Skeletal muscle cell (primary cell): Measurements from ENCODE around the gene SURF4.
"Not testable (repeated sequence)": the region's sequence is repeated elsewhere in the genome, so short reads cannot be mapped to it uniquely, and the experiment has no call there.

Experiments used
- DNase-seq: peaks from one replicate; pipeline ENCODE4 v3.0.0-alpha.2; 2010; ENCODE audit warnings: low read depth
- H3K4me3 ChIP-seq: 2 replicates; pipeline ENCODE4 v1.5.1; 2011; ENCODE audit warnings: low read depth, mild to moderate bottlenecking, control low read depth, low read length, moderate library complexity

SURF4 gene

GRCh38 chr9:133400292-133400691, 24.4 kb upstream of the SURF4 start:
- no peak for DNase-seq

DNA sequence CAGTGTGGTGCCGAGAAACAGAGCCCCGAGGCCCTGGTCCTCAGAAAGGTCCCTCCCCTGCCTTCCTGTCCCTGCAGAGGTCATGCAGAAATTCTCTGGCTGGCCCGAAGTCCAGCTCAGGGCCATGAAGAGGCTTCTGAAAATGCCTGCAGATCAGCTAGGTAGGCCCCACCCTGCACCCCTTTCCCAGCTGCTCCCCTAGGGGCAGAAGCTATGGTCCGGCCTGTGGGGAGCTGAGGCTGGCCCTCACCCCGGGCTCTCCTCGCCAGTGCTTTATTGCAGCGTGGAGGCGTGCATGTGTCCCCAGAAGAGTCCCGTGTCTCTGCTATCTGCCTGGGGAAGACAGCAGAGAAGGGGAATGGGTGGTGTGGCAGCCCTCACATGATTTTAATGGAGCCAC, 22.0 kb upstream of the SURF4 start:
- no peak for DNase-seq
- no peak overlapping the region for H3K4me3 ChIP-seq

More at GRCh38 chr9:133400292-133400691, 24.4 kb upstream of the SURF4 start:
- no peak overlapping the region for H3K4me3 ChIP-seq

GRCh38 chr9:133397370-133397769, 21.5 kb upstream of the SURF4 start:
- DNase-seq, result no peak
- no peak overlapping the region for H3K4me3 ChIP-seq

DNA sequence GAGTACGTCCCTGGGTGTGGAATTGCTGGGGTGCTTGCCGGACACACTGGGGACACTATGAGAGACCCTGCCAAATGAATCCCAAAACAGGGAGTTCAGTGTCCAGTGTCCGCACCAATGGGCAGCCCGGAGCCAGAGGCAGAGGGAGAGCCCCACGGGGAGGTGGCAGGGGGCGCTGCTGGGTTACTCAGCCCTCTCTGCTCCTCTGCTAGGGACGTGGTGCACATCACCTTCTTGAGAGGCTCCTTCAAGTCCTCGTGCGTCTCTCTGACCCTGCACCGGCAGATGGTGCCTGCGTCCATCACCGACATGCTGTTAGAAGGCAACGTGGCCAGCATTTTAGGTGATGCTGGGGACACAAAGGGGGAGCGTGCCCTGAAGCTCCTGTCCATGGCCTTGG, 21.1 kb upstream of the SURF4 start:
- DNase-seq, result no peak
- H3K4me3 ChIP-seq, result no peak overlapping the region

- no peak for DNase-seq
- no peak overlapping the region for H3K4me3 ChIP-seq
These were observed 18.9 kb upstream of the SURF4 start for GRCh38 chr9:133394687-133395271.

GRCh38 chr9:133393399-133393798, 17.5 kb upstream of the SURF4 start:
- no peak for DNase-seq
- H3K4me3 ChIP-seq, result no peak overlapping the region

DNA sequence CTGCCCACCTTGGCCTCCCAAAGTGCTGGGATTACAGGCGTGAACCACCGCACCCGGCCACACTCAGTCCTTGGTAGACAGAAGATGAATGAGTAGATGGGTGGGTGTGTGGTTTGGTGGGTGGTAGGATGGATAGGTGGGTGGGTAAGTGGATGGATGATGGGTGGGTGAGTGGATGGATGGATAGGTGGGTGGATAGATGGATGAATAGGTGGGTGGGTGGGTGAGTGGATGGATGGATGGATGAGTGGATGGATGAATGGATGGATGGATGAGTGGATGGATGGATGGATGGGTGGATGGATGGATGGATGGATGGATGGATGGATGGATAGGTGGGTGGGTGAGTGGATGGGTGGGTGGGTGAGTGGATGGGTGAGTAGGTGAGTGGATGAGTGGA, 16.4 kb upstream of the SURF4 start:
- not testable (repeated sequence) for DNase-seq

DNA sequence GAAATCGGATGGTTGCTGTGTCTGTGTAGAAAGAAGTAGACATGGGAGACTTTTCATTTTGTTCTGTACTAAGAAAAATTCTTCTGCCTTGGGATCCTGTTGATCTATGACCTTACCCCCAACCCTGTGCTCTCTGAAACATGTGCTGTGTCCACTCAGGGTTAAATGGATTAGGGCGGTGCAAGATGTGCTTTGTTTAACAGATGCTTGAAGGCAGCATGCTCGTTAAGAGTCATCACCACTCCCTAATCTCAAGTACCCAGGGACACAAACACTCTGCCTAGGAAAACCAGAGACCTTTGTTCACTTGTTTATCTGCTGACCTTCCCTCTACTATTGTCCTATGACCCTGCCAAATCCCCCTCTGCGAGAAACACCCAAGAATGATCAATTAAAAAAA, 15.6 kb upstream of the SURF4 start:
- not testable (repeated sequence) for DNase-seq, H3K4me3 ChIP-seq

More for the DNA sequence above, 16.4 kb upstream of the SURF4 start:
- not testable (repeated sequence) for H3K4me3 ChIP-seq

DNA sequence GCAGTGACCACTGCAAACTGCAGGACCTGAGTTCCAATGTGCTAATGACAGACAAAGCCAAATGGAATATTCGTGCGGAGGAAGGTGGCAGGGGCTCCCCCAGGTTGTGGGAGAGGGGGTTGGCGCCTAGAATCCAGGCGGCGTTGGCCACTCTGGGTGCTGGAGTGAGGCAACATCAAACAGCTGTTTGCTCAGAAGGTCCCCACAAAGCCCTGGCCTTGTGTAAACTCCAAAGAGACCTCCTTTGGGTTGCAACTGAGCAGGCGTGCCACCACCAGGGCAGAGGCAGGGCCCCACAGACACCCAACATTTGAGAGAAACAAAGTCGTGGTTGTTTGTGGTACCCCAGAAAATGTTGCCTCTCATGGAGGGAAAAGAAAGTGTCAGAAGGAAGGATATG, 14.9 kb upstream of the SURF4 start:
- no peak overlapping the region for H3K4me3 ChIP-seq
- no peak for DNase-seq

GRCh38 chr9:133389562-133389961, 13.7 kb upstream of the SURF4 start:
- no peak overlapping the region for H3K4me3 ChIP-seq
- DNase-seq, result no peak

GRCh38 chr9:133389025-133389557, 13.2 kb upstream of the SURF4 start:
- DNase-seq, result no peak
- H3K4me3 ChIP-seq, result no peak overlapping the region

DNA sequence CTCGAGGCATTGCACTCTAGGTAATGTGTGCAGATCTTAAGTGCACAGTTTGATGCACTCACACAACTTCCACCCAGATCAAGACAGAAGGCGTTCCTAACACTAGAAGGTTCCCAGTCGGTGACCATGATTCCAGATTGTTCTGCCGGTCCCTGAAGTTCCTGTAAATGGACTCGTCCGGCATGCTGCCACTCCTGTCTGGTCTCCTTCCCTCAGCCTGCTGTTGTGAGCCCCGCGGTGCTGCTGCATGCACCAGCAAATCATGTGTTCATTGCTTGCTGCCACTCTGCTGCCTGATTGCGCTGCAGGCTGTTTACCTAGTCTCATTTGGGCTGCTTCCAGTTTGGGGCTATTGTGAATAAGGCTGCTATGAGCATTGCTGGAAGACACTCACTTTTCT, 11.8 kb upstream of the SURF4 start:
- H3K4me3 ChIP-seq, result no peak overlapping the region
- DNase-seq, result no peak

DNA sequence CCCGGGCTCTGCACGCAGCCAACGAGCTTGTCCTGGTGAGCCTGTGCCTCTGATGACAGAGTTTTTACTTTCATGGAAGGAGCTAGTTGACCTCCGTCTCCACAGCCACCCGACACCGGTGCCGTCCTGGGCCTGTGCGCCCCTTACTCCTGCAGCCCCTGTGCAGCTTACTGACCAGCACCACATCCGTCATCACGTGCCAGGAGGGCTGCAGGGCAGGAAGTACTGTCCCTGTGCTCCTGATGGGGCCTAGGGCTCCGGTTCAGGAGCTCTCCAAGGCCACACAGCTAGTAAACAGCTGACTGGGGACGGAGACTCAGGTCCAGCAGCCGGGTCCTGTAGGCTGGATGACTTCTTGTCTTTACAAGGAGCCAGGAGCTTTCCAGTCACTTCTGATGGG, 10.5 kb upstream of the SURF4 start:
- no peak overlapping the region for H3K4me3 ChIP-seq
- DNase-seq, result no peak

GRCh38 chr9:133385452-133385851, 9.6 kb upstream of the SURF4 start:
- DNase-seq, result no peak
- H3K4me3 ChIP-seq, result no peak overlapping the region

DNA sequence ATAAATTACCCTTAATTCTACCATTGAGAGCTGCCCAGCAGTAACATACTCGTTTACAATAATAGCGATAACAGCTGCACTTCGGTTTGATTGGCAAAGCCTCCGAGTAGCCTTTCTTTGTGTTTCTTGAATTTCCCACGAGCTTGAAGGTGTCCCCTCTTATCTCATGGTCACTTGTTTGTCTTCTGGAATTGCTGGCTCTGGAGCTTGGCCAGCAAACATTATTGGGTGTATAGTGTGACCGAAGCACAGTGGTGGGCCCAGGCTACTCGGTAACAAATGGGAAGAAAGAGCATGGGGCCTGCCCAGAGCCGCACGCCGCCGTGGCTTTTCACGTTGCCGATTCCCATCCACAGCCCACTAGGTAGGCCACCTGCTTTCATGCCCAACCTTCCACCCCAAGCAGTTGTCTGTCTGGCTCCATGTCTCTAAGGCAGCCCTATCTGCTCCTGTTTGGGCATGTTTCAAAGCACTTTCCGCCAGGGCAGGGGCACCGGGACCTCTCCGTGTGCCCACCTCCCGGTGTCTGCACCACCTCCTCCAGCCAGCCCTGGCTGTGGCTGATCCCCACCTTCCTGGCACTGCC, 9.0 kb upstream of the SURF4 start:
- H3K4me3 ChIP-seq, result no peak overlapping the region
- DNase-seq, result no peak

- no peak overlapping the region for H3K4me3 ChIP-seq
- DNase-seq, result no peak
These were observed 7.6 kb upstream of the SURF4 start for GRCh38 chr9:133383438-133383837.

DNA sequence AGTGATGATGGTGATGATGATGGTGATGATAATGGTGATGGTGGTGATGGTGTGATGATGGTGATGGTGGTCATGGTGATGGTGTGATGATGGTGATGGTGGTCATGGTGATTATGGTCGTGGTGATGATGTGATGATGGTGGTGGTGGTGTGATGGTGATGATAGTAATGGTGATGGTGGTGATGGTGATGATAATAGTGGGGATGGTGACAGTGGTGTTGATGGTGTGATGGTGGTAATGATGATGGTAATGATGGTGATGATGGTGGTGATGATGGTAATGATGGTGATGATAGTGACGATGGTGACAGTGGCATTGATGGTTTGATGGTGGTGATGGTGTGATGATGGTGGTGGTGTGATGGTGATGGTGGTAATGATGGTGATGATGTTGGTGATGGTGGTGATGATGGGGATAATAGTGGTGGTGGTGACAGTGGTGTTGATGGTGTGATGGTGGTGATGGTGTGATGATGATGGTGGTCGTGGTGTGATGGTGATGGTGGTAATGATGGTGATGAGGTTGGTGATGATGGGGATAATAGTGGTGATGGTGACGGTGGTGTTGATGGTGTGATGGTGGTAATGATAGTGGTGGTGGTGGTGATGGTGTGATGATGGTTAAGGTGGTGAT, 6.8 kb upstream of the SURF4 start:
- no peak for DNase-seq
- H3K4me3 ChIP-seq, result no peak overlapping the region

- H3K4me3 ChIP-seq, result no peak overlapping the region
- DNase-seq, result no peak
These were observed 4.9 kb upstream of the SURF4 start for GRCh38 chr9:133380734-133381133.

DNA sequence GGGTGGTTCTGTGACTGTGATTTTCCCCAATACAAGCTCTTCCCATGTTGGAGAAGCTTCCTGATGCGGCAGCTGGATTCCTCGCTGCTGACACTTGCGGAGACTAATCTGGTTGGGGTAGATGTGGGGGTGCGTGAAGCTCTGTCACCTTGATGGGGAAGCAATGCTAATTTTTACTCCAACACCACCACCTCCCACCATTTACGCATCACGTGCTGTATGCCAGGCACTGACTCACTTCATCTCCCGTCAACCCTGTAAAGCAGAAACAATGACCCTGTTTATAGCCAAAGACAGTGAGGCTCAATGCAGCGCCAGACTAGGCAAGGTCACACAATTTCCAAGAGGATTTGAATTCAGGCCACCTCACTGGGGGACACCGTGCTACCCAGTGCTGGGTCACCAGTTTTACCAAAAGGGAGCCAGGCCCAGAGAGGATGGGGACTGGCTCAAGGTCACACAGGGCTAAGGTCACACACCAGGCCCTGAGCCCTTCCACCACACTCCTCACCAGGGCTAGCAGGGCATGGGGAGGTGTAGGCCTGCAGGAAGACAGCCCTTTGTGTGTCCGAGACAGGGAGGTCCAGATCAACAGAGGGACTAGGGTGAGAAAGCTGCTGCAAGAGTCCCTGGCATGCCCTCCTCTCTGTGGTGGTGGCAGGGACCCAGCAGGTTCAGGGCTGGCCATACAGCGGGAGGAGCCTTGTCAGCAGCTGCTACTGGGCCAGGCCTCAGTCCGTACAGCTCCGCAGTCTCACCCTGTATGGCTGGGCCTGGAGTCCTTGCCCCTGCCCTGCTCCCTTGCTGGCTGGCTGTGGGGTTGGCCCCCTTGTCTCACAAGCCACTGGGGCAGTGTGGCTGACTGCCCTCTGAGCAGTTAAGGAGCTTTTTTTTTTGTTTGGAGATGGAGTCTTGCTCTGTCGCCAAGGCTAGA, 3.6 kb upstream of the SURF4 start:
- no peak for DNase-seq
- no peak overlapping the region for H3K4me3 ChIP-seq

- no peak for DNase-seq
- no peak overlapping the region for H3K4me3 ChIP-seq
These were observed 2.6 kb upstream of the SURF4 start for GRCh38 chr9:133378408-133378962.
